Measurements from ENCODE around the gene LONP2.
"Not testable (repeated sequence)": the region's sequence is repeated elsewhere in the genome, so short reads cannot be mapped to it uniquely, and the experiment has no call there.

LONP2 gene

DNA sequence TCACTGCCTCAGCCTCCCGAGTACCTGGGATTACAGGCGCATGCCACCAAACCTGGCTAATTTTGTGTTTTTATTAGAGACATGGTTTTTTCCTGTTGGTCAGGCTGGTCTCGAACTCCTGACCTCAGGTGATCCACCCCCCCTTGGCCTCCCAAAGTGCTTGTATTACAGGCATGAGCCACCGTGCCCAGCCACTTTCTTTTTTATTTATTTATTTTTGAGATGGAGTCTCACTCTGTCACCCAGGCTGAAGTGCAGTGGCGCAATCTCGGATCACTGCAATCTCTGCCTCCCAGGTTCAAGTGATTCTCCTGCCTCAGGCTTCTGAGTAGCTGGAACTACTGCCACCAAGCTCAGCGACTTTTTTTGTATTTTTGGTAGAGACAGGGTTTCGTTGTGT is 158.4 kb downstream of the LONP2 start:
- DNase-seq, result not testable (repeated sequence)

DNA sequence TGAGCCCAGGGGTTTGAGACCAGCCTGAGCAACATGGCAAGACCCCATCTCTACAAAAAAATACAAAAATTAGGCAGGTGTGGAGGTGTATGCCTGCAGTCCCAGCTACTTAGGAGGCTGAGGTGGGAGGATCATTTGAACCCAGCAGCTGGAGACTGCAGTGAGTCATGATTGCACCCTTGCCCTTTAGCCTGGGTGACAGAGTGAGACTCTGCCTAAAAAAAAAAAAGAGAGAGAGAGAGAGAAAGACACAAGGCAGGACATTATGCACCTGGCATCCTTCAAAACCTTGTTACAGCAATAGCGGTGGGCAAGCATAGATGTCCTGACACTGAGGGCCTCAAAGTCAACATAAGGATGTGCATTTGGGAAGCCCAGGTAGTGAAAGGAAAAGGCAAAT is 161.1 kb downstream of the LONP2 start:
- DNase-seq, result no peak

GRCh38 chr16:48405907-48406306 is 161.8 kb downstream of the LONP2 start:
- DNase-seq, result no peak

Data from suppressor macrophage treated with lipopolysaccharide for 1 hour (primary cell).